IMR-90 (cell line): ENCODE data around the gene MMP25. TPM values are rescaled to one million over a fixed set of nuclear protein-coding genes. Genes with fewer than 3 reads are reported as not detected.

Experiments
- ATAC-seq: fragments of 200-7000 bp; cut with Tn5 transposase; 2 replicates; pipeline ENCODE4 v1.9.1; 2020; ENCODE audit warnings: low read depth, mild to moderate bottlenecking, moderate library complexity
- BruUV-seq: library from RNA; stranded (reverse); fragments of 400-500 nt; replicated peaks from 2 replicates; lab custom pipeline; 2021; lab: Mats Ljungman, UMichigan
- CTCF ChIA-PET: fragments of 300-600 bp; formaldehyde crosslinking; extraction: SDS; loops from one replicate; lab custom pipeline; 2021; ENCODE audit warnings: antibody characterized with exemption; lab: Yijun Ruan, JAX
- POLR2A ChIA-PET: fragments of 300-600 bp; sonication (Branson Sonifier 250); formaldehyde crosslinking; loops from one replicate; lab custom pipeline; 2022; ENCODE audit warnings: antibody characterized with exemption; ENCODE audit not compliant: unreplicated experiment; lab: Charles Lee
- DNase-seq: peaks from one replicate; pipeline ENCODE4 v3.0.0; 2013
- H2AFZ ChIP-seq: replicated peaks from 2 replicates; pipeline ENCODE3; 2013; ENCODE audit warnings: low read length, mild to moderate bottlenecking; ENCODE audit not compliant: poor library complexity
- H2AK5ac ChIP-seq: 2 replicates; pipeline ENCODE4 v1.6.1; 2013; ENCODE audit warnings: low read depth, low read length, inconsistent platforms
- H2AK9ac ChIP-seq: replicated peaks from 2 replicates; pipeline ENCODE3; 2013; ENCODE audit warnings: mild to moderate bottlenecking, low read depth, low read length, moderate library complexity; ENCODE audit not compliant: poor library complexity
- H2BK120ac ChIP-seq: 2 replicates; pipeline ENCODE4 v1.6.1; 2013; ENCODE audit warnings: low read depth, low read length, inconsistent platforms
- H2BK15ac ChIP-seq: 3 replicates; pipeline ENCODE4 v1.6.1; 2013; ENCODE audit warnings: low read depth, low read length, inconsistent platforms
- H2BK20ac ChIP-seq: 2 replicates; pipeline ENCODE4 v1.6.1; 2013; ENCODE audit warnings: low read depth, mild to moderate bottlenecking, inconsistent platforms, low read length, moderate library complexity
- H2BK5ac ChIP-seq: 2 replicates; pipeline ENCODE4 v1.6.1; 2013; ENCODE audit warnings: mild to moderate bottlenecking, low read depth, low read length, inconsistent platforms; ENCODE audit not compliant: poor library complexity, severe bottlenecking
- H3K14ac ChIP-seq: replicated peaks from 2 replicates; pipeline ENCODE4 v1.6.1; 2013; ENCODE audit warnings: low read depth, low read length, inconsistent platforms
- H3K18ac ChIP-seq: 2 replicates; pipeline ENCODE4 v1.6.1; 2013; ENCODE audit warnings: low read depth, low read length, control low read depth
- H3K23ac ChIP-seq: 2 replicates; pipeline ENCODE4 v1.6.1; 2013; ENCODE audit warnings: low read depth, low read length, inconsistent platforms
- H3K27ac ChIP-seq: 2 replicates; pipeline ENCODE4 v1.5.1; 2013; ENCODE audit warnings: mild to moderate bottlenecking, control low read depth, low read length; ENCODE audit not compliant: insufficient read depth
- H3K27me3 ChIP-seq: 2 replicates; pipeline ENCODE4 v1.6.1; 2013; ENCODE audit warnings: low read length; ENCODE audit not compliant: control insufficient read depth, insufficient read depth
- H3K36me3 ChIP-seq: 2 replicates; pipeline ENCODE4 v1.6.1; 2013; ENCODE audit warnings: low read length, mixed read lengths; ENCODE audit not compliant: control insufficient read depth, insufficient read depth
- H3K4ac ChIP-seq: 2 replicates; pipeline ENCODE4 v1.6.1; 2013; ENCODE audit warnings: low read depth, low read length, inconsistent platforms
- H3K4me1 ChIP-seq: 2 replicates; pipeline ENCODE4 v1.6.1; 2013; ENCODE audit warnings: low read length, mixed read lengths; ENCODE audit not compliant: control insufficient read depth, insufficient read depth
- H3K4me2 ChIP-seq: 2 replicates; pipeline ENCODE4 v1.6.1; 2013; ENCODE audit warnings: low read depth, mild to moderate bottlenecking, control low read depth, low read length, moderate library complexity
- H3K4me3 ChIP-seq: 2 replicates; pipeline ENCODE4 v1.5.1; 2013; ENCODE audit warnings: low read depth, mild to moderate bottlenecking, control low read depth, low read length, moderate library complexity; ENCODE audit not compliant: insufficient read depth
- H3K56ac ChIP-seq: 2 replicates; pipeline ENCODE4 v1.6.1; 2013; ENCODE audit warnings: low read length, inconsistent platforms; ENCODE audit not compliant: insufficient read depth; ENCODE audit errors: extremely low read depth
- H3K79me1 ChIP-seq, 2 experiments: 2 replicates each; pipeline ENCODE4 v1.6.1; 2013; ENCODE audit warnings: low read length in 2 of 2, inconsistent platforms in 1 of 2, low read depth in 1 of 2
- H3K9ac ChIP-seq: 2 replicates; pipeline ENCODE4 v1.6.1; 2013; ENCODE audit warnings: low read depth, low read length, control low read depth
- H3K9me1 ChIP-seq: 2 replicates; pipeline ENCODE4 v1.6.1; 2013; ENCODE audit warnings: low read length, inconsistent platforms; ENCODE audit not compliant: insufficient read depth
- H3K9me3 ChIP-seq: 2 replicates; pipeline ENCODE4 v1.6.1; 2013; ENCODE audit warnings: low read length; ENCODE audit not compliant: control insufficient read depth, insufficient read depth
- H4K20me1 ChIP-seq: 2 replicates; pipeline ENCODE4 v1.6.1; 2013; ENCODE audit warnings: low read length, inconsistent platforms; ENCODE audit not compliant: insufficient read depth
- H4K5ac ChIP-seq: 2 replicates; pipeline ENCODE4 v1.6.1; 2013; ENCODE audit warnings: mild to moderate bottlenecking, low read depth, low read length, control low read depth
- H4K8ac ChIP-seq, 2 experiments: 2 replicates each; pipeline ENCODE4 v1.6.1; 2013; ENCODE audit warnings: low read depth in 2 of 2, low read length in 2 of 2, control low read depth in 1 of 2, inconsistent platforms in 1 of 2
- H4K91ac ChIP-seq: 2 replicates; pipeline ENCODE4 v1.6.1; 2013; ENCODE audit warnings: low read depth, low read length, inconsistent platforms; ENCODE audit not compliant: insufficient read depth
- BHLHE40 ChIP-seq: fragments of 150-350 bp; IDR thresholded peaks from 2 replicates; pipeline ENCODE4 v1.6.1; 2016; ENCODE audit warnings: mild to moderate bottlenecking, low read depth, low read length
- MAFK ChIP-seq: IDR thresholded peaks from 2 replicates; pipeline ENCODE4 v1.6.1; 2012; ENCODE audit warnings: low read depth, low read length, improper control_type of control experiment
- MAZ ChIP-seq: IDR thresholded peaks from 2 replicates; pipeline ENCODE4 v1.6.1; 2012; ENCODE audit warnings: low read depth, mild to moderate bottlenecking, low read length, improper control_type of control experiment, moderate library complexity, borderline replicate concordance
- POLR2A ChIP-seq: IDR thresholded peaks from 2 replicates; pipeline ENCODE4 v1.6.1; 2012; ENCODE audit warnings: mild to moderate bottlenecking, low read depth, low read length
- RAD21 ChIP-seq: IDR thresholded peaks from 2 replicates; pipeline ENCODE4 v1.6.1; 2012; ENCODE audit warnings: low read length, improper control_type of control experiment
- SMC3 ChIP-seq: fragments of 150-350 bp; IDR thresholded peaks from 2 replicates; pipeline ENCODE4 v1.6.1; 2016; ENCODE audit warnings: low read depth, mild to moderate bottlenecking, antibody characterized with exemption, low read length, moderate library complexity
- WGBS, 2 experiments: methylation state at CpG; one replicate each; pipeline versions ENCODE4 v1.1.5 to v1.1.7; 2013; ENCODE audit warnings: missing lambda C conversion rate in 2 of 2; ENCODE audit not compliant: insufficient read length in 1 of 2; ENCODE audit errors: extremely low coverage in 2 of 2; 5-methylcytosine and 5-hydroxymethylcytosine counted together
- dilution Hi-C: fragments of 300-500 bp; cut with HindIII; formaldehyde crosslinking; loops from one replicate; pipeline ENCODE4 v1.14.3; 2018; ENCODE audit warnings: low sequenced_read_pairs; ENCODE audit not compliant: unreplicated experiment
- in situ Hi-C: fragments of 300-500 bp; cut with MboI; formaldehyde crosslinking; loops from 3 replicates; pipeline ENCODE4 v1.14.3; 2019; ENCODE audit warnings: low sequenced_read_pairs, inconsistent platforms, mixed read lengths
- intact Hi-C: fragments of 100-400 bp; cut with micrococcal nuclease; formaldehyde crosslinking; loops from 2 replicates; pipeline ENCODE4 v1.10.0; 2022
- polyA plus RNA-seq, 3 experiments: library from polyadenylated mRNA; depleted of rRNA; stranded (reverse); fragments of >200 nt; gene quantifications; 2 replicates each; pipeline ENCODE4 v1.2.3, GENCODE V29; 2012; ENCODE audit warnings: low replicate concordance in 1 of 3
- total RNA-seq: library from RNA; depleted of rRNA; stranded (reverse); fragments of >200 nt; gene quantifications from 2 replicates; pipeline ENCODE4 v1.2.3, GENCODE V29; 2012
- TF ChIP-seq, protein P1 (sequence below): fragments of 150-350 bp; IDR thresholded peaks from 2 replicates; pipeline ENCODE4 v1.6.1; 2016; ENCODE audit warnings: low read depth, mild to moderate bottlenecking, low read length, moderate library complexity, borderline replicate concordance

MMP25 gene
- total and polyA plus RNA-seq, 2 of the 4 experiments (the other 2 are of a cell fraction): 0.07 TPM; not detected in 1

DNA sequence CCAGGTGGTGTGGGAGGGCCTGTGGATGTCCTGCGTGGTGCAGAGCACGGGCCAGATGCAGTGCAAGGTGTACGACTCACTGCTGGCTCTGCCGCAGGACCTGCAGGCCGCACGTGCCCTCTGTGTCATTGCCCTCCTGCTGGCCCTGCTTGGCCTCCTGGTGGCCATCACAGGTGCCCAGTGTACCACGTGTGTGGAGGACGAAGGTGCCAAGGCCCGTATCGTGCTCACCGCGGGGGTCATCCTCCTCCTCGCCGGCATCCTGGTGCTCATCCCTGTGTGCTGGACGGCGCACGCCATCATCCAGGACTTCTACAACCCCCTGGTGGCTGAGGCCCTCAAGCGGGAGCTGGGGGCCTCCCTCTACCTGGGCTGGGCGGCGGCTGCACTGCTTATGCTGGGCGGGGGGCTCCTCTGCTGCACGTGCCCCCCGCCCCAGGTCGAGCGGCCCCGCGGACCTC is 32.8 kb upstream of the MMP25 start:
- DNase-seq (no peak), ATAC-seq (no peak)
- Histone ChIP-seq H3K27ac (no peak overlapping the region), H2BK5ac (no peak overlapping the region), H4K20me1 (peaks cover 4% of the 10 kb centered on the region; the same call in 1 of the 2 replicates), H4K5ac (no peak overlapping the region), H3K14ac (no peak overlapping the region), H2BK20ac (no peak overlapping the region), H3K9me1 (no peaks in the 10 kb centered on the region), H2BK15ac (no peak overlapping the region), H3K27me3 (peaks cover 39% of the 10 kb centered on the region), H3K79me1 (no peaks in the 10 kb centered on the region), H3K9ac (no peak overlapping the region), H2AK5ac (no peak overlapping the region), H3K4me1 (peaks cover 3% of the 10 kb centered on the region; the same call in 1 of the 2 replicates), H3K4ac (no peak overlapping the region), H3K4me2 (no peak overlapping the region), H3K23ac (no peak overlapping the region), H3K9me3 (no peaks in the 10 kb centered on the region), H3K56ac (no peak overlapping the region), H4K91ac (no peak overlapping the region), H2AFZ (no peak overlapping the region), H3K4me3 (no peak overlapping the region), H3K36me3 (no peaks in the 10 kb centered on the region), H2AK9ac (no peak overlapping the region), H2BK120ac (no peak overlapping the region), H4K8ac (no peak overlapping the region), H3K18ac (no peak overlapping the region)
- dilution Hi-C loops (no loop called here), in situ Hi-C loops (no loop called here), intact Hi-C loops (no loop called here)
- no TSS peak for BruUV-seq
- WGBS, 2 experiments: 62% methylated on average over 6 of the region's 27 CpGs; no CpG with 5 or more reads in 1 of the 2 experiments
- ChIA-PET POLR2A (interaction anchor here (1.4 kb wide), 1 partner anchor 9 kb away, joined by 3 read pairs; no protein-coding TSS in a partner anchor), CTCF (no interaction called here)
- TF ChIP-seq POLR2A (no peak), BHLHE40 (0 out of 2 replicates have a peak, but pooled peaks have one; percentile 22), RAD21 (no peak), MAFK (no peak), MAZ (no peak), SMC3 (no peak)
- TF ChIP-seq, protein P1, sequence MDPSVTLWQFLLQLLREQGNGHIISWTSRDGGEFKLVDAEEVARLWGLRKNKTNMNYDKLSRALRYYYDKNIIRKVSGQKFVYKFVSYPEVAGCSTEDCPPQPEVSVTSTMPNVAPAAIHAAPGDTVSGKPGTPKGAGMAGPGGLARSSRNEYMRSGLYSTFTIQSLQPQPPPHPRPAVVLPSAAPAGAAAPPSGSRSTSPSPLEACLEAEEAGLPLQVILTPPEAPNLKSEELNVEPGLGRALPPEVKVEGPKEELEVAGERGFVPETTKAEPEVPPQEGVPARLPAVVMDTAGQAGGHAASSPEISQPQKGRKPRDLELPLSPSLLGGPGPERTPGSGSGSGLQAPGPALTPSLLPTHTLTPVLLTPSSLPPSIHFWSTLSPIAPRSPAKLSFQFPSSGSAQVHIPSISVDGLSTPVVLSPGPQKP: no peak
